ENCODE data around the gene PROCA1. TPM values are rescaled to one million over a fixed set of nuclear protein-coding genes. Genes with fewer than 3 reads are reported as not detected.
A peak's percentile ranks its signal among the peaks of the same experiment; 100 is the strongest.

Gene PROCA1
- total and polyA plus RNA-seq, 9 of the 15 experiments (the other 6 are each of a cell fraction or from before 2014, with no cell fraction given) = 0.78 to 16.2 (median 5.6) TPM

- 0 out of 2 replicates have a peak, but pooled peaks have one; percentile 58 for TF ChIP-seq ELF4 (CRISPR knock-in tag; IDR thresholded peaks at IDR 0.05)
- TF ChIP-seq ZNF212 (CRISPR knock-in tag; IDR thresholded peaks at IDR 0.05) = no peak
- TF ChIP-seq TRIM24 (IDR thresholded peaks at IDR 0.05) = peak; percentile 64 to 91
- TF ChIP-seq HOXB6 (CRISPR knock-in tag; IDR thresholded peaks at IDR 0.05; ENCODE audit: borderline replicate concordance) = no peak
- no peak for TF ChIP-seq ZNF318 (IDR thresholded peaks at IDR 0.05; ENCODE audit: borderline replicate concordance in 1 of 2, low read depth in 1 of 2)
- TF ChIP-seq ZNF449 (CRISPR knock-in tag; IDR thresholded peaks at IDR 0.05) = no peak
- TF ChIP-seq RBM34 (IDR thresholded peaks at IDR 0.05; ENCODE audit: borderline replicate concordance, insufficient read depth, low read length) = no peak
- peak; percentile 29; the same call in 1 of the 2 replicates for TF ChIP-seq CREB3L1 (IDR thresholded peaks at IDR 0.05; ENCODE audit: borderline replicate concordance, low read depth)
- peak; percentile 35; the same call in 1 of the 2 replicates for TF ChIP-seq PHF8 (IDR thresholded peaks at IDR 0.05; ENCODE audit: borderline replicate concordance, low read length)
- peak; percentile 17; the same call in 1 of the 2 replicates for TF ChIP-seq HDAC2 (IDR thresholded peaks at IDR 0.05)
- no peak for TF ChIP-seq DDX20 (tag; IDR thresholded peaks at IDR 0.05; ENCODE audit: low read depth)
- no peak for TF ChIP-seq ZNF512 (tag; IDR thresholded peaks at IDR 0.05)
- TF ChIP-seq SIN3B (IDR thresholded peaks at IDR 0.05; ENCODE audit: low read depth) = no peak
- peak; percentile 35 for TF ChIP-seq POLR2A (conservative IDR thresholded peaks at IDR 0.05)
- no peak for TF ChIP-seq ZNF589 (CRISPR knock-in tag; IDR thresholded peaks at IDR 0.05; ENCODE audit: low read depth)
- TF ChIP-seq ZNF436 (CRISPR knock-in tag; IDR thresholded peaks at IDR 0.05) = no peak
Measured at GRCh38 chr17:28735242-28735722, 23.6 kb upstream of the PROCA1 start (continued).
